Stimulated activated naive CD8-positive, alpha-beta T cell treated with anti-CD3 and anti-CD28 coated beads, Interleukin-15, Interleukin-2, amounts not matched to agents 100 ng/mL and 50 ng/mL, for 24 hours (primary cell): ENCODE results near the gene HOXB9.

Experiments
- H3K27ac Mint-ChIP-seq: one replicate; pipeline ENCODE4 v1.8.0; 2021; ENCODE audit warnings: mild to moderate bottlenecking, mixed read lengths
- H3K27me3 Mint-ChIP-seq: one replicate; pipeline ENCODE4 v1.8.0; 2021; ENCODE audit warnings: mixed read lengths
- H3K36me3 Mint-ChIP-seq: one replicate; pipeline ENCODE4 v1.8.0; 2021; ENCODE audit warnings: low read depth, mixed read lengths
- H3K4me1 Mint-ChIP-seq: one replicate; pipeline ENCODE4 v1.8.0; 2021; ENCODE audit warnings: low read depth, mixed read lengths
- H3K4me3 Mint-ChIP-seq: one replicate; pipeline ENCODE4 v1.8.0; 2021; ENCODE audit warnings: mild to moderate bottlenecking, mixed read lengths
- H3K9me3 Mint-ChIP-seq: one replicate; pipeline ENCODE4 v1.8.0; 2021; ENCODE audit warnings: mixed read lengths

The HOXB9 gene

DNA sequence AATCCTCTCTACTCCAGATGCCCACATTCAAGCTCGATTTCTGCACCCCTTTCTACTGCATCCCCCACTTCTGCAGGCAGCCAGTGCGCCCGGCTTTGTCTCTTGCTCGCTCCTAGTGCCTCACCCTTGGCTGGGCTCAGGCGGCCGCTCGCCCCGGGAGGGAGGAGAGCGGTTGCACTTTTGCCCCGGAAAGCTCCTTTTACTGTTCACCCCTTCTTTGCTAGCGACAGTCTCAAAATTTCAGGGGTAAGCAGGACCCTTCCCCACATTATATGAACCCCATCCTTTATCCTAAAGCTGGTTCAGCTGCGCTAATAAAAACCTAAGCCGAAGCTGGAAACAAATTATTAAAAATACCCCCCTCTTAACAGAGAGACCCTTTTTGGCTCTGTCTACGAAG, 33.6 kb downstream of the HOXB9 start:
- Mint-ChIP-seq H3K4me1 (peaks cover 42% of the 10 kb centered on the region), H3K27ac (no peak overlapping the region), H3K36me3 (no peaks in the 10 kb centered on the region), H3K4me3 (peak overlapping the region; percentile 78), H3K9me3 (no peaks in the 10 kb centered on the region), H3K27me3 (peaks cover 88% of the 10 kb centered on the region)

DNA sequence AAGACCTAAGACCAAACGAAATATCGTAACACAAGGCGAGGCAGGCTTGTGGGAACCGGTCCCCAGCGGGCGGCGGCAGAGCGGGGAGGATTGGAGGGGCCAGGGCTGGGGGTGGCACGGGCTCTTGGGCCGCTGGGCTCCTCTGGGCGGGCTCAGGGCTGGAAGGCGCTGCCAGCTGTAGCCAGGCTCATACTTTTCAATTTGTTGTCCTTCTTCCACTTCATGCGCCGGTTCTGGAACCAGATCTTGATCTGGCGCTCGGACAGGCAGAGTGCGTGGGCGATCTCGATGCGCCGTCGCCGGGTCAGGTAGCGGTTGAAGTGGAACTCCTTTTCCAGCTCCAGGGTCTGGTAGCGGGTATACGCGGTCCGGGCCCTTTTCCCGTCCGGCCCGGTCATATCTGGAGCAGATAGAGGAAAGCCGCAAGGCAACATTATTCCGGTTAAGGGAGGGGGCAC, 34.1 kb downstream of the HOXB9 start:
- H3K36me3 Mint-ChIP-seq: no peaks in the 10 kb centered on the region
- H3K4me3 Mint-ChIP-seq: no peak overlapping the region
- no peaks in the 10 kb centered on the region for H3K9me3 Mint-ChIP-seq
- H3K4me1 Mint-ChIP-seq: peaks cover 37% of the 10 kb centered on the region
- no peak overlapping the region for H3K27ac Mint-ChIP-seq
- H3K27me3 Mint-ChIP-seq: peaks cover 88% of the 10 kb centered on the region

DNA sequence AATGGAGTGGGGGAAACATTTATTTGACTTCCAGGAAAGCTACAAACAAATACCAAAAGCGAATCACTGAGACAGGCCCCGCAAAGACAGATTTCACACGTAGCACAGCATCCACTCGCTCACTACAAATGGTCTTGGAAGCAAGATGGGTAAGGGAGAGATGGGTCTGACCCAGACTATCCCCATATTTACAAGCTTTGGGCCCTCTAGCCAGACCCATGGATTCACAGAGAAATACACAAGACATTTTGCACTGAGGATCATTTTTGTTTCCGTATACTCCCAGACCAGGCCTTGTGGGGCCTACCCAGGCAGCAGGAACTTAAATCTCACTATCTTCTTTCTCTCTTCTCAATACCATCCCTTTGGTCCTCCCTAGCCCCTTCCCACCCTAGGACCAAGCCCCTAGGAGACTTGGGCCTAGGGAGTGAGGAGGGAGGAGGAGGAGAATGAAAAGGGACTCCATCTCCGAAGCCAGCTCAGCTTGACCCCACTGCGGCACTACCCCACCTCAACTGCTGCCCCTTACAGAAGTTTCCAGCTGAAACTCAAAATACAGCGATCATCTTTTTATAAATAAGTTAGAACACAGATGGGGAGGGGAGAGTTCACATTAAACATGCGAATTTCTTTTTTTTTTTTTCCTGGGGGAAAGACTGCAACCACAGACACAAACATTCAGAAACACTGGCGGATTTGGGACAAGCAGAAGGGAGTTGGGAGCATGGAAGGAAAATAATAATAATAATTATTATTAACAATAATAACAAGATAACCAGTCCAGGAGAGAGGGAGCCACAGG, 34.7 kb downstream of the HOXB9 start:
- Mint-ChIP-seq H3K27ac (no peak overlapping the region), H3K4me1 (peaks cover 33% of the 10 kb centered on the region), H3K9me3 (no peaks in the 10 kb centered on the region), H3K4me3 (no peak overlapping the region), H3K36me3 (no peaks in the 10 kb centered on the region), H3K27me3 (peaks cover 88% of the 10 kb centered on the region)

- Mint-ChIP-seq H3K36me3 (no peaks in the 10 kb centered on the region), H3K4me3 (no peak overlapping the region), H3K27me3 (peaks cover 88% of the 10 kb centered on the region), H3K9me3 (no peaks in the 10 kb centered on the region), H3K4me1 (peaks cover 37% of the 10 kb centered on the region), H3K27ac (no peak overlapping the region)
Observed at GRCh38 chr17:48590607-48591161, 35.5 kb downstream of the HOXB9 start.

GRCh38 chr17:48589831-48590606, 36.1 kb downstream of the HOXB9 start, which contains the start of gene HOXB3:
Gene HOXB3 (minus strand): TSS chr17:48590241. CDS start chr17:48552474, 37,767 bp downstream.
- Mint-ChIP-seq H3K9me3 (no peaks in the 10 kb centered on the region), H3K36me3 (no peaks in the 10 kb centered on the region), H3K4me3 (peak within 1 kb of the TSS; percentile 25), H3K27me3 (peaks cover 82% of the 10 kb centered on the region), H3K27ac (no peak within 1 kb of the TSS), H3K4me1 (peaks cover 43% of the 10 kb centered on the region)

DNA sequence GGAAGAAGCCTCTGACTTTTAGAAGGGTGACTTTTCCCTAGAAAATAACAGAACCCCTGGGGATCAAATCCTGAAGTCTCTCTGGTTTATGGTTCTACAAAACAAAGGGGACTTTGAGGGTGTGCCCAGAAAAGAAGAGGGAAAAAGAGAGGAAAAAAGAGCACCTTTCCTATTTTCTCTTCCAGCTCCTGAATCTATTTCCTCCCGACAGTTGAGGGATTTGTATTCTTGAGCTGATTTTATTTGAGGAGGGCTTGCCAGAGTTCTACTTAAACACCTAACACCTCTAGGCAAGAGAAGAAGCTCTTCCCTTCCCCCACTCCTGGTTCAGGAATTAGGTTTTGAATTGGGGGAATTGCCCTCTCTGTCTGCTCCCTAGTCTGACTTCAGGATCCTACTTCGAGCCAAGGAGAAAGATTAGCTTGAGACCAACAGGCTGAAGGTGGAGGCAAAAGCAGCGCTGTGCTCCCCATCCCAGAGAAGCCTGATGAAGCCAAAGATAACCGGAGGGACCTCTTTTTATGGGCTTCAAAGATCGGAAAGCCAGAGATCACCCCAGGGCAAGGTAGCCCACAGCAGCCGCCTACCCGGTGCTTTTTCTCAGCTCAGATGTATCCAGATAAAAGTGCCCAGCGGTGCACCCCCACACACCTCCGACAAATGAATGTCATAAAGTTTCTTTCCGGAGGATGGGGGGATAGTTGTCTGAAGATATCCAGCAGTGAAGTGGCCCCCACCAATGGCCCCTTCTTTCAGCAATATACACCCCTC, 36.9 kb downstream of the HOXB9 start:
- Mint-ChIP-seq H3K27me3 (peaks cover 79% of the 10 kb centered on the region), H3K9me3 (no peaks in the 10 kb centered on the region), H3K4me3 (peak overlapping the region; percentile 25), H3K36me3 (no peaks in the 10 kb centered on the region), H3K4me1 (peaks cover 45% of the 10 kb centered on the region), H3K27ac (no peak overlapping the region)

GRCh38 chr17:48588528-48588927, 37.6 kb downstream of the HOXB9 start:
- Mint-ChIP-seq H3K36me3 (no peaks in the 10 kb centered on the region), H3K4me1 (peaks cover 38% of the 10 kb centered on the region), H3K9me3 (no peaks in the 10 kb centered on the region), H3K27me3 (peaks cover 80% of the 10 kb centered on the region), H3K4me3 (no peak overlapping the region), H3K27ac (no peak overlapping the region)

GRCh38 chr17:48588074-48588415, 38.1 kb downstream of the HOXB9 start:
- peaks cover 36% of the 10 kb centered on the region for H3K4me1 Mint-ChIP-seq
- H3K4me3 Mint-ChIP-seq: no peak overlapping the region
- H3K36me3 Mint-ChIP-seq: no peaks in the 10 kb centered on the region
- no peak overlapping the region for H3K27ac Mint-ChIP-seq
- H3K9me3 Mint-ChIP-seq: no peaks in the 10 kb centered on the region
- H3K27me3 Mint-ChIP-seq: peaks cover 83% of the 10 kb centered on the region

GRCh38 chr17:48587276-48588073, 38.7 kb downstream of the HOXB9 start:
- Mint-ChIP-seq H3K27ac (no peak overlapping the region), H3K36me3 (no peaks in the 10 kb centered on the region), H3K4me3 (no peak overlapping the region), H3K9me3 (no peaks in the 10 kb centered on the region), H3K27me3 (peaks cover 86% of the 10 kb centered on the region), H3K4me1 (peaks cover 36% of the 10 kb centered on the region)

- Mint-ChIP-seq H3K4me3 (peak overlapping the region; percentile 84), H3K27me3 (peaks cover 82% of the 10 kb centered on the region), H3K9me3 (no peaks in the 10 kb centered on the region), H3K27ac (peak overlapping the region; percentile 2), H3K36me3 (no peaks in the 10 kb centered on the region), H3K4me1 (peaks cover 35% of the 10 kb centered on the region)
Observed at GRCh38 chr17:48586355-48587258, 39.6 kb downstream of the HOXB9 start.

- Mint-ChIP-seq H3K4me3 (peak overlapping the region; percentile 21), H3K27me3 (peaks cover 83% of the 10 kb centered on the region), H3K4me1 (peaks cover 38% of the 10 kb centered on the region), H3K9me3 (no peaks in the 10 kb centered on the region), H3K27ac (no peak overlapping the region), H3K36me3 (no peaks in the 10 kb centered on the region)
Observed at GRCh38 chr17:48584223-48584741, 41.9 kb downstream of the HOXB9 start.

GRCh38 chr17:48583708-48584222, 42.4 kb downstream of the HOXB9 start:
- H3K4me3 Mint-ChIP-seq: peak overlapping the region; percentile 21
- no peaks in the 10 kb centered on the region for H3K36me3 Mint-ChIP-seq
- peaks cover 83% of the 10 kb centered on the region for H3K27me3 Mint-ChIP-seq
- no peaks in the 10 kb centered on the region for H3K9me3 Mint-ChIP-seq
- H3K4me1 Mint-ChIP-seq: peaks cover 43% of the 10 kb centered on the region
- no peak overlapping the region for H3K27ac Mint-ChIP-seq

DNA sequence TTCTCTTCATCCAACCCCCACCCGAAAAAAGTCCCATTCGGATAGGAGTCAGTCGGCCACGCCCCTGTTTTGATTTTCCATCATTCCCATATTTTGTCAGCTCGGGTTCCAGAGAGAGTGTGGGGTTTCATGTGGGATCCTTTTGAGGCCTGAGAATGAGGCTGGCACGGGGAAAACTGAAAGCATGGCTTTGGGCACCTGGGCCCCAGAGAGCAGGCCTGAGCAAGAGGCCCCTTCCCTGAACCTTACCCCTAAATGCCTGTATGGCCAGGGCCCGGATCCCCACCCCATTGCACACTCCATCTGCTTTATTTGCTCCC, 43.4 kb downstream of the HOXB9 start:
- H3K4me1 Mint-ChIP-seq: peaks cover 45% of the 10 kb centered on the region
- H3K27me3 Mint-ChIP-seq: peaks cover 75% of the 10 kb centered on the region
- H3K4me3 Mint-ChIP-seq: peak overlapping the region; percentile 61
- no peaks in the 10 kb centered on the region for H3K36me3 Mint-ChIP-seq
- H3K9me3 Mint-ChIP-seq: no peaks in the 10 kb centered on the region
- H3K27ac Mint-ChIP-seq: no peak overlapping the region
